NCI-H2227 treated with DMSO at 0.1 percent for 48 hours (cell line): ENCODE data around the gene MOBP.
"Not testable (repeated sequence)": the region's sequence is repeated elsewhere in the genome, so short reads cannot be mapped to it uniquely, and the experiment has no call there.

Experiments used
- DNase-seq: peaks from one replicate; lab custom pipeline; 2025; lab: John Stamatoyannopoulos, UW

Gene MOBP

GRCh38 chr3:39449796-39450195, 17.7 kb upstream of the MOBP start:
- DNase-seq: no peak

DNA sequence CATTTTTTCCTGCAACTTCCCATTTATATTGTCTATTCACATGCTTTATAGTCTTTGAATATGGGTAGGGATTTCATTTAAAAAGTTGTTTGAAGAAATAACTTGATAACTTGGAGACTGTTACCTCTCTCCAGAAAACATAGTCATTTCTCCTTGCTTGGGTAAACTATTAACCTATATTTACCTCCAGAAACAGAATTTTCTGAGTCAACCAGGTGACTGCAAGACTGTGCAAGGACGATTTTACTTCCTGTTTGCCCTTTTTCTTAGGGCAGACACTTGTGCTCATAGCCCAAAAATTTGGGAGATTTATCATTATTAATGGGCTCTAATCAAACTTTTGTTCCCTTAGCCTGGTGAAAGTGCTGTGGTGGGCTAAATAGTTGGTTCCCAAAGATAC, 14.3 kb upstream of the MOBP start:
- DNase-seq: no peak

DNA sequence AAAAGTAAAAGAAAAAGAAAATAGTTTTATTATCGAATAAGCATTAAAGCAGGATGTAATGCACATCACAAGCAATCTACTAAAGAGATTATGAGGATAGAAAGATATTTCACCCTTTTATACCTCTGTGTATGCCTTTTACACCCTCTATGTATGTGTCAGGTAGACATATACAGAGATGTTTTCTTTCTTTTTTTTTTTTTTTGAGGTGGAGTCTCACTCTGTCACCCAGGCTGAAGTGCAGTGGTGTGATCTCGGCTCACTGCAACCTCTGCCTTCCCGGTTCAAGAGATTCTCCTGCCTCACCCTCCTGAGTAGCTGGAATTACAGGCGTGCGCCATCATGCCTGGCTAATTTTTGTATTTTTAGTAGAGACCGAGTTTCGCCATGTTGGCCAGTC, 13.6 kb upstream of the MOBP start:
- DNase-seq: not testable (repeated sequence)

DNA sequence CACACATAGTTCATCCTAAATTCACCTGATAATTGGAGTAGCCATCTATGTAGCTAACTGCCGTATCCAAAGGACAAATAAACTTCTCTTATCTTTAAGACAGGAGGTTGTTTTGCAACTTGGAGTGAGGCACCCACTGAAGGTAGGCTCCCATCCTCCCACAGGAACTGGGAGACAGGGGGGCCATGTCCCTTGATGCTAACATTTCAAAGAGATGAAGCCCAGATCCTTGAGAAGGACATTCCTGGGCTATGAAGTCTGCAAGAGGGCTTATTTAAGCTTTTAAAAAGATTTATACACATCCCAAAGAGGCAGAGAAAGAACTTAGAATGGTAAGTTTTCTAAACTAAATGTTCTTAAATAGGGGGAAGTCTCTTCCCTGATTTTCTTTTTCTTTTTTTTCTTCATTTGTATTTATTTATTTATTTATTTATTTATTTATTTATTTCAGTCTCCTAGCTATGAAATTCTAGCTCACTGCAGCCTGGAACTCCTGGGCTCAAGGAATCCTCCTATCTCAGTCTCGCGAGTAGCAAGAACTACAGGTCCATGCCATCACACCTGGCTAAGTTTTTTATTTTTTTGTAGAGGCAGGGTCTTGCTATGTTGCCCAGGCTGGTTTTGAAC, 12.8 kb upstream of the MOBP start:
- DNase-seq: no peak

DNA sequence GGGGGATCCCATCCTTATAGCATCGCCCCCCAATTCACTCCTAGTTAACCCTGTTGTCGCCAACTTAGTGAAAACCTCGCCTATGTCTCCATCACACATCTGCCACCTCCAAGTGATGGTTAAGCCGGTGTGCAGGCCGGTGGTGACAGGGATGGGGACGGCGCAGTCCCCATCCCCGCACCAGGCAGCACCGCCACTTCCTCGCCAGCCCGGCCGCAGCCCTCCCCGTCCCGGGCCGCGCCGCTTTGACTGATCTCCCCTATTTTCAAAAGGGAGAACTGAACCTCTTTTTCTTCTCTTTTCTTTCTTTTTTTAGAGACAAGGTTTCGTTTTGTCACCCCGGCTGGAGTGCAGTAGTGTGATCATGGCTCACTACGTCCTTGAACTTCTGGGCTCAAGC, 11.3 kb upstream of the MOBP start:
- DNase-seq: no peak

GRCh38 chr3:39457361-39457760, 10.1 kb upstream of the MOBP start:
- DNase-seq: no peak

GRCh38 chr3:39458579-39458978, 8.9 kb upstream of the MOBP start:
- DNase-seq: not testable (repeated sequence)

DNA sequence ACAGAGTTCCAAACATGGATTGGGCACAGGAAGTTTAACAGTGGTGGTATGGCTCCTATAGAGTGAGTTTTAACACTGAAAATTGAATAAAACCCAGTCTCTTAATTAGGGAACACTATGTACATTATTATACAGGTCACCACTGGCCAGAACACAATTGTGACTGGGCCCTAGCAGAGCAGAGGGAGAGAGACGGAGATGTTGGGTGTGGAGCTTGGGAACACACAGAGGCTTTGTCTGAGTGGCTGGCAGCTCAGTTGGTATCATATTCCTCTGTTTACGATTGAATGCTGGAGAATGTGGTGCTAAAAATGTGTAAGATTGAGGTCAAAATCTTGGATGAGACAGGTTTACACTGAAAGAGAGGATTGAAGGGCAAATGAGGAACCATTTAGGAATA, 6.8 kb upstream of the MOBP start:
- no peak for DNase-seq

GRCh38 chr3:39463269-39463668, 4.2 kb upstream of the MOBP start:
- no peak for DNase-seq

DNA sequence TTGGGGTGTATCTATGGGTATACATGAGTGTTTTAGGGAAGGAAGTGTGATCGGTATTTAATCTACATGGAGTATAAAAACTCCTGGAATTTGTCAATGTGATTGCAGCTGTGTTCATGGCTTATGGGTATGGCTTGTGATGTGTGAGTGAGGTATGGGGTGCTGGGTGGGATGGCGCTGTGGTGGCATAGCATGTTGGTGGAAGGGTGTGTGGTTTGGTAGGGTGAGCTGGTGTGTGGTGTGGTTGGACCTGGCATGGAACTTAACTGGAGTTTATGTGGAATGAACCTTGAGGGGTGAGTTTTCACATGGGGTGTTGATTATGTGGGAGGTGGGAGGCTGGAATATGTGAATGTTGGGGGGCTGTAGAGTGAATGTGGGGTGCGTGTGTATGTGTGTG, 492 bp upstream of the MOBP start:
- no peak for DNase-seq

DNA sequence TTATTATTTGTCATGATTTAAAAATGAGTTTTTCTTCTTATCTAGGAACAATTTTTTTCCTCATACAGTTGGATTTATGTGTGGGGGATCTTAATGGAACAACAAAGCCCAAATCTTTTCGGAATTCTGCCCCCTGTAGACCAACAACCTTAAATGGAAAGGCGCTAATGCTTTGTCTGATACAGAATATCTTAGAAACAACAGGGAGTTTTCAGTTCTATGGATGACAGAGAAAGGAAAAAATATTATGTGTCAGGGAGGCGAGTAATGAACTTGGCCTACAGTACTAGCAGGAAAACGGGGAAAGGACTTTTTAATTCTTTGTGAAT, 592 bp downstream of the MOBP start:
- DNase-seq: no peak

DNA sequence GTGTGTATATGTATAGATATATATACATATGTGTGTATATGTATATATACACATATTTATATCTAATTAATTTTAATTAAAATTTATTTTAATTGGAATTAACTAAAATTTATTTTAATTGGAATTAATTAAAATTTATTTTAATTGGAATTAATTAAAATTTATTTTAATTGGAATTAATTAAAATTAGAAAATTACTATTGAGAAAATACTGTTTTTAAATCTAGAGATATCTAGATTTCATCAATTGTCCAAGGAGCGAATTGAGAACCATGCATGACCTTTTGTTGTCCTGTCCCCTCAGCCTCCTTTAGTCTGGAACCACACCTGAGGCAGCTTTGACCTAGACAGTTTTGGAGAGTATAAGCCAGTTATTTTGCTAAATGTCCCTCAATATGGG, 1.8 kb downstream of the MOBP start:
- DNase-seq: no peak

- no peak for DNase-seq
Observed at GRCh38 chr3:39469945-39470344, 2.5 kb downstream of the MOBP start.

- DNase-seq: no peak
Observed at GRCh38 chr3:39471652-39472051, 4.2 kb downstream of the MOBP start.

- DNase-seq: no peak
Observed at GRCh38 chr3:39473452-39474125, 6.1 kb downstream of the MOBP start.

GRCh38 chr3:39474126-39474515, 6.6 kb downstream of the MOBP start:
- DNase-seq: no peak

GRCh38 chr3:39476783-39477182, 9.3 kb downstream of the MOBP start:
- no peak for DNase-seq

- DNase-seq: no peak
Observed at GRCh38 chr3:39478226-39478625, 10.7 kb downstream of the MOBP start.

- no peak for DNase-seq
Observed at GRCh38 chr3:39479701-39480414, 12.4 kb downstream of the MOBP start.

- peak; percentile 4 for DNase-seq
Observed at GRCh38 chr3:39485547-39485946, 18.1 kb downstream of the MOBP start.

- no peak for DNase-seq
Observed at GRCh38 chr3:39491014-39491413, 23.5 kb downstream of the MOBP start.

DNA sequence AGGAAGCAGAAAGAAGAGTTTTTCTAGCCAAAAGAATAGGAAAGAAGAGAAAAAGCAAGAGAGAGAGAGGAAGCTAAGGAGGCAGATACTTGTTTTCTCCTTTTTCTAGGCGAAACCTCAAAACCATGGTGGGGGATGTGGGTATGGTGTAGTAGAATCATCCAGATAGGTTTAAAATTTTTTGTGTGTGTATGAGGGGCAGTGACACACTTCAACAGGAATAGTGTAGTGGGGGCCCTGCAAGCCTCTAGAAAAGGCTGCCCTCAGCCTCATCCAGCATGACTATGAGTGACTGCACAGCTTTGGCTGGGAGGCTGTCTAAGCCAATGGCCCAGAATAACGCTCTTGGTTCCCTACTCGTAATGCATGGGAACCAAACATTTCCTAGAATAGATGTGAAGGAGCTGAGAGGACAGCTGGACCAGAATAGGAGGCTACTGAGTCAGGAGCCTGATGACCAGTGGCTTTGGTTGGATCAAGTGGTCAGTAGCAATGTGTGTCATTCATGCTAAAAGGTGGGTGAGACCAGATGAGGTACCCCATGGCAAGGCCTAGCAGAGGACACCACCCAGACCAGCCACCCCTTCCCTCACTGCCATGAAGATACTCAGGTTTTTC, 24.4 kb downstream of the MOBP start:
- DNase-seq: no peak

DNA sequence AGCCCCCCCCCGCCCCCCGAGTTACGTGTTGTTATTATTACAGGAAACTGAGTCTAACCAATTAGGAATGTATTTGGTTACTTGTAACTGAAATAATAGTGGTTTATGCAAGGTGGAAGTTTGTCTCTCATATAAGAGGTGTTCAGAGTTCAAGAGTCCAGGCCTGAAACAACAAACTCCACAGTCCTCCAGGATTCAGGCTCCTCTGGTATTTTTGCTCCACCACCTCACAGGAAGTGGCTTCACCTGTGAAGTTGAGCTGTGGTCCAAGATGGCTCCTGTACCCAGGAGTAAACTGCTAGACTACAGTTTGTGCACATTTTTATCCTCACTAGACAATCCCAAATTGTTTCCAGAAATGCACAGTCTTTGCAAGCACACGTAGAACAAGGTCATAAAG, 27.3 kb downstream of the MOBP start:
- DNase-seq: no peak
